ENCODE data around the gene SLC35D2.
A peak's percentile ranks its signal among the peaks of the same experiment; 100 is the strongest.

SLC35D2 gene

GRCh38 chr9:96398582-96399324, 15.2 kb upstream of the SLC35D2 start:
- H3K27ac ChIP-seq, result no peak overlapping the region
- TF ChIP-seq ZFX (IDR thresholded peaks at IDR 0.05; ENCODE audit: borderline replicate concordance), result no peak
- no peak for TF ChIP-seq CTCF (IDR thresholded peaks at IDR 0.05)

- TF ChIP-seq ZFX (IDR thresholded peaks at IDR 0.05; ENCODE audit: borderline replicate concordance), result no peak
- TF ChIP-seq CTCF (IDR thresholded peaks at IDR 0.05), result no peak
- no peak overlapping the region for H3K27ac ChIP-seq
These were observed 12.5 kb upstream of the SLC35D2 start for GRCh38 chr9:96395964-96396363.

- no peak overlapping the region for H3K27ac ChIP-seq
- no peak for TF ChIP-seq ZFX (IDR thresholded peaks at IDR 0.05; ENCODE audit: borderline replicate concordance)
- no peak for TF ChIP-seq CTCF (IDR thresholded peaks at IDR 0.05)
These were observed 11.5 kb upstream of the SLC35D2 start for GRCh38 chr9:96394832-96395496.

GRCh38 chr9:96392263-96392662, 8.8 kb upstream of the SLC35D2 start:
- TF ChIP-seq CTCF (IDR thresholded peaks at IDR 0.05) (no peak), ZFX (IDR thresholded peaks at IDR 0.05; ENCODE audit: borderline replicate concordance) (no peak)
- H3K27ac ChIP-seq, result no peak overlapping the region

GRCh38 chr9:96391021-96391765, 7.7 kb upstream of the SLC35D2 start:
- H3K27ac ChIP-seq, result peak overlapping the region; percentile 32; the same call in 1 of the 2 replicates
- TF ChIP-seq ZFX (IDR thresholded peaks at IDR 0.05; ENCODE audit: borderline replicate concordance) (no peak), CTCF (IDR thresholded peaks at IDR 0.05) (no peak)

GRCh38 chr9:96388144-96388543, 4.6 kb upstream of the SLC35D2 start:
- TF ChIP-seq ZFX (IDR thresholded peaks at IDR 0.05; ENCODE audit: borderline replicate concordance) (no peak), CTCF (IDR thresholded peaks at IDR 0.05) (no peak)
- H3K27ac ChIP-seq, result no peak overlapping the region
